Brain microvascular endothelial cell (primary cell): ENCODE data around the gene TSHZ3.

Experiments
- DNase-seq: peaks from one replicate; pipeline ENCODE4 v3.0.0-alpha.2; 2020
- H3K27ac ChIP-seq: fragments of 250-450 bp; sonication (Bioruptor Pico); 2 replicates; pipeline ENCODE4 v1.5.1; 2020; ENCODE audit warnings: mild to moderate bottlenecking, moderate library complexity
- H3K27me3 ChIP-seq: fragments of 250-450 bp; sonication (Bioruptor Pico); replicated peaks from 2 replicates; pipeline ENCODE4 v1.5.1; 2020; ENCODE audit warnings: mild to moderate bottlenecking
- H3K36me3 ChIP-seq: fragments of 250-450 bp; sonication (Bioruptor Pico); replicated peaks from 2 replicates; pipeline ENCODE4 v1.5.1; 2020; ENCODE audit warnings: mild to moderate bottlenecking
- H3K4me3 ChIP-seq: 2 replicates; pipeline ENCODE4 v1.5.1; 2011; ENCODE audit warnings: low read depth, mild to moderate bottlenecking, control low read depth, low read length, moderate library complexity
- CTCF ChIP-seq: IDR thresholded peaks from 2 replicates; pipeline ENCODE4 v1.5.1; 2011; ENCODE audit warnings: low read depth, mild to moderate bottlenecking, moderate library complexity, low read length, control low read depth, inconsistent platforms; ENCODE audit errors: missing control alignments
- in situ Hi-C: cut with HindIII; loops from 2 replicates; pipeline ENCODE4 v1.10.0; 2017; ENCODE audit warnings: low sequenced_read_pairs, low pct_ligation_motif_present

Gene TSHZ3

GRCh38 chr19:31252441-31252840, 96.8 kb downstream of the TSHZ3 start:
- Histone ChIP-seq H3K27ac (no peak overlapping the region), H3K27me3 (no peaks in the 10 kb centered on the region), H3K36me3 (no peaks in the 10 kb centered on the region), H3K4me3 (no peak overlapping the region)
- no peak for TF ChIP-seq CTCF
- in situ Hi-C loops: no loop called here
- DNase-seq: no peak

GRCh38 chr19:31249217-31249616, 100.0 kb downstream of the TSHZ3 start:
- no peak overlapping the region for H3K4me3 ChIP-seq
- no peaks in the 10 kb centered on the region for H3K27me3 ChIP-seq
- no peak for DNase-seq
- no peaks in the 10 kb centered on the region for H3K36me3 ChIP-seq
- H3K27ac ChIP-seq: no peak overlapping the region
- in situ Hi-C loops: no loop called here
- TF ChIP-seq CTCF: peak; percentile 21

- H3K27me3 ChIP-seq: no peaks in the 10 kb centered on the region
- no peak for TF ChIP-seq CTCF
- DNase-seq: no peak
- H3K36me3 ChIP-seq: no peaks in the 10 kb centered on the region
- H3K4me3 ChIP-seq: no peak overlapping the region
- in situ Hi-C loops: no loop called here
- no peak overlapping the region for H3K27ac ChIP-seq
These were observed 113.4 kb downstream of the TSHZ3 start for GRCh38 chr19:31235806-31236205.

DNA sequence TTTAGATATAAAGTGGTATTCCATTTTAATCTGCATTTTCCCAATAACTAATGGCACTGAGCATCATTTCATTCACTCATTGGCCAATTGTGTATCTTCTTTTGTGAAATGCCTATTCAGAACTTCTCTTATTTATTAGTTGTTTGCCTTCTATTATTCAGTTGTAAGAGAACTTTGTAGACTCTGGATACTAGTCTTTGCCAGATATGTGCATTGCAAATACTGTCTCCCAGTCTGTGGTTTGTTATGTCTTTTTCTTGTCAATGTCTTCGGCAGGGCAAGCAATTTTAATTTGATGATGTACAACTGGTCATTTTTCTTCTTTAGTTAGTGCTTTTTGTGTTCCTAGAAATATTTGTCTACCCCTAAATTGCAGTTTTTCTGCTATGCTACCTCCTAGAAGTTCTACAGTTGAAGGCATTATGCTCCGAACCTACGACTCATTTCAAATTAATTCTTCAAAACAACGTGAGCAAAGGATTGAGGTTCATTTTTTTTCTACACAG, 115.9 kb downstream of the TSHZ3 start:
- in situ Hi-C loops: no loop called here
- DNase-seq: no peak
- Histone ChIP-seq H3K27me3 (no peaks in the 10 kb centered on the region), H3K27ac (peak overlapping the region; percentile 46), H3K36me3 (no peaks in the 10 kb centered on the region), H3K4me3 (no peak overlapping the region)
- TF ChIP-seq CTCF: no peak

DNA sequence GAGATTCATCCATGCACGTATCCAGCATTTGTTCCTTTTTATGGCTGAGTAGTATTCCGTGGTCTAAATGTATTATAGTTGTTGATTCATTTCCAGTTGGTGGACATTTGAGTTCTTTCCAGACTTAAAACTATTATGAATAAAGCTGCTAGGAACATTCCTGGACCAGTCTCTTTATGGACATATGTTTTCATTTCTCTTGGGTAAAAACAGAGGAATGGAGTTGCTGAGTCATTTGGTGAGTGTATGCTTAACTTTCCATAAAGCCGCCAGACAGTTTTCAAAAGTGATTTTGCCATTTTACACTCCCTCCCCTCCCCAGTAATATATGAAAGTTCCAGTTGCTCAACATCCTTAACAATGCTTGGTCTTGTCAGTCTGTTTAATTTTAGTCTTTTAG, 116.4 kb downstream of the TSHZ3 start:
- peak; percentile 63 for DNase-seq
- in situ Hi-C loops: no loop called here
- no peak for TF ChIP-seq CTCF
- H3K27ac ChIP-seq: peak overlapping the region; percentile 46
- no peaks in the 10 kb centered on the region for H3K36me3 ChIP-seq
- no peak overlapping the region for H3K4me3 ChIP-seq
- H3K27me3 ChIP-seq: no peaks in the 10 kb centered on the region

DNA sequence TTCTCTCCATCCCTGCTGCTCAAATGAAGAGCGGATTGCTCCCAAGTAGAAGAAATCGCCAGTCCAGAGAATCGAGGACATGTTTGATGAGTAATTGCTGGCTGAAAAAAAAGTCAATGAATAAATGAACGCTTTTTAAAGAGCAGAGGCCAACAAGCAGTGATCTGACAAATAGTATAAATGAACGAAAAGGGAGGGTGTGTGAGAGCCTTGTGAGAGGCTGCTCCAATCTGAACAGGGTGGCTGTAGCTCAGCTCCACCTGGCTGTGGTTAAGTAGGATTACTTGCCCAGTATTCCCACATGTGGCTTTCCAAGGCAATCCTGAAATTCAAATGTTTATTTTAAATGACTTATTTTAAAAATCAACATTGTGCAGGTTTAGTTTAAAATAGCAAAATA, 117.1 kb downstream of the TSHZ3 start:
- no peak overlapping the region for H3K27ac ChIP-seq
- no peak for DNase-seq
- TF ChIP-seq CTCF: no peak
- in situ Hi-C loops: no loop called here
- H3K4me3 ChIP-seq: no peak overlapping the region
- no peaks in the 10 kb centered on the region for H3K36me3 ChIP-seq
- no peaks in the 10 kb centered on the region for H3K27me3 ChIP-seq
